GM19438 (cell line): ENCODE results near the gene JADE1.

Experiments
- ATAC-seq: cut with Tn5 transposase; IDR thresholded peaks from one replicate; pipeline ENCODE4 v1.9.1; 2021; ENCODE audit warnings: low read depth; ENCODE audit not compliant: unreplicated experiment

The JADE1 gene

DNA sequence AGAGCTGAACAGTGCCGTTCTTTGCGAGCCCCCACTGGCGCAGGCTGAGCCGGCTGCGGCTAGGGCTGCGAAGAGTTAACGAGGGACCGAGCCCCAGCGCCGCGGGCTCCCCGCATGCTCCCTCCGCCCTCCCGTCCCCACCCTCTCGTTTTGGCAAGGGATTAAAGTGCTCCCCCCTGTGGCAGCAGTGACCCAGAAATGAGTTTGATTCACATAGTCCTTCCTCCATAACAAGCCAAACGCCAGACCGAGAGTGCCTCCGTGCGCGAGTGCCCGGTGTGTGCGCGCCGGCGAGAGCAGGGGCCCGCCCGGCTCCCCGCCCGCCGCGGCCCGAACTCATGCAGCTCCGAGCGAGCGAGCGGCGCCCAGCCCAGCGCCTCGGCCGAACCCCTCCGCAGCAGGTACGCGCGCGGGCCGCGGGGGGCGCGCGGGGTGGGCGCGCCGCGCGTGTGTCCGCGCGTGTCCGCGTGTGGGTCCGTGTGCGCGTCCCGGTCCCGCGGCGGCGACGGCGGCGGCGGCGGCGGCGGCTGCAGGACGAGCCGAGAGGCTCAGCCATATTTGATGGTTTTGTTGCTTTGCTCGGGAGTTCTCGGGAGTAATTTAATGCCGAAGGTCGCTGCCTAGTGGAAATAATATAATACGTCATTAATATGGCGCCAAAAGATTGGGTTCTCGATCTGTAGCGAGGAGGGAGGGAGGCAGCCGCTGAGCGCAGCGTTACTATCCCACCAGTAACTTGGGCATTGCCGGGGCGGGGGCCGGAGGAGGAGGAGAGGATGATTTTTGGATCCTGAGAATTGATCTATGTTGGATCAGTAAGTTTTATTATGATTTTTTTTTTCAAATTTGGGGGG, at the start of gene JADE1:
Gene JADE1, plus strand, starts transcription at position 224 of the 854 bp plus-strand sequence. CDS start 22,059 bp downstream, outside the sequence.
- peak; percentile 39 for ATAC-seq

DNA sequence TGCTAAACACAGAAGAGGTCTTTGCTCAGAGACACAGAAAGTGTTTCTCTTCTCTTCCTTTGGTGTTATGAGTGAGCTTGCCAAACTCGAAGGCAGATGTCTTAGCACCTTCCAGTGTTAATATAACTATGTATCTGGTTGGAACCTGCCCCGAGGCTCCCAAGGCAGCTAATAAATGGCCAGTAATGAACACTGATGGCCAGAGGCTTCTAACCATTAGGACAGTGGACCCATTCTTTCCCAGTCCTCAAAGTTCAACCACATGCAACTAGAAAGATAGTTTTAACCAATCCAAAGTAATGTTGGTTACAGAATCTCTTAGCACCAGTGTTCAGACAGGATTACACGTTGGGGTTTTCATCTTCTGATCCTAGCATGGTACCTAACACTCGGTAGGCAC, 42.7 kb upstream of the JADE1 start:
- no peak for ATAC-seq

DNA sequence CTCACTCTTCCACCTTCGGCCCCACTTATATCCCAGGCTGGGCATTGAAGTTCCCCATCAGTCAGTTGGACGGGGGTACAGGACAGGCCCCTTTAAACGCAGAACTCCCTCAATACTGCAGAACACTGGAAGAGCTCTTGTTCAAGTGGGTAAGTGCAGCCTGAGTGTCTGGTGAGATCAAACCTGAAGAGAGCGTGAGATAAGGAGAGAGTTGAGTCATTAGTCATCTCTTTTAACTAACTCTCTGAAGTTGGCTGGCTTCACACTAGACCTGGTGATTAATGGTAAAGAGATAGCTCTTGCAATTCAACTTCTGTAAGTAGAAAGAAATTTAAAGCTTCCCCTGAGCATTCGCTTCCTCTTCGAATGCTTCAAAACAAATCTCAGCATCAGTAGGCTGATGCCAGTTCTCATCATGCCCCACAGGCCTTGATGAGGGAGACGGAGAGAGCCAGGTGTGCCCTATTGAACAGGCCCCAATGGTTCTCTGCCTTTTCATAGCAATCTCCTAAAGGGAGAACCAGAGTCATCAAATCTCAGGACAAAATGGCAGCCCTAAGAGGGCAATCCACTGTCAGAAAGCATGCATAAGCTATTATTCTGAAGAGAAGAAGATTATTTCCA, 41.0 kb upstream of the JADE1 start:
- no peak for ATAC-seq

DNA sequence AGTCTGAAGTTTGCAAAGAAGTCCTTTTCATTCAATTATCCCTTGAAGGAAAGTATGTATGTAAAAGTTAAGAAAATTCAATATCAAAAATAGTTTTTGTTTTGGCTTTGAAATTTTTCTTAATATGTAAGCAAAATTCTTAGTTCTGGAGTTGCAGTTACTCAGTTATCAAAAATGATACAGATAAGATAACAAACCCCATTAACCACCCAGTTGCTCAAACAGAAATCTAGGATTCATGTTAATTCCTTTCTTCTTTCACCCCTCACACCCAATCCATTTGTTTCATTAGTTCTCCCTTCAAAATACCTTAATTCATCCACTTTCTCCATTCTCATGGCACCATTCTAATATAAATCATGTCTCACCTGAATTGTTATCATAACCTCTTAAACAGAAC, 40.5 kb upstream of the JADE1 start:
- no peak for ATAC-seq

DNA sequence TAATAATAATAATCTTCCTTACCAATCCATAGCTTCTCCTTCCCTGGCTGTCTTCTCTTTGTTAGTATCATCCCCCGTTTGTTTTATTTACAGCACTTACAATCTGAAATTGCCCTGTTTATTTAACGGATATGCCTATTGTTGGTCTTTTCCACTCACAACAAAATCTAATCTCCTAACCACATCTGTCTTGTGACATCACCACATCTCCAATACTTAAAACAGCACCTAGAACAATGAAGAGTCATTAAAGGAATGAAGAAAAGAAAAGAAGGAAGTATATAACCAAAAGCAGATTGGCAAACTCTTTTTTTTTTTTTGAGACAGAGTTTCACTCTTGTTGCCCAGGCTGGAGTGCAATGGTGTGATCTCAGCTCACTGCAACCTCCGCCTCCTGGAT, 38.7 kb upstream of the JADE1 start:
- ATAC-seq = no peak

DNA sequence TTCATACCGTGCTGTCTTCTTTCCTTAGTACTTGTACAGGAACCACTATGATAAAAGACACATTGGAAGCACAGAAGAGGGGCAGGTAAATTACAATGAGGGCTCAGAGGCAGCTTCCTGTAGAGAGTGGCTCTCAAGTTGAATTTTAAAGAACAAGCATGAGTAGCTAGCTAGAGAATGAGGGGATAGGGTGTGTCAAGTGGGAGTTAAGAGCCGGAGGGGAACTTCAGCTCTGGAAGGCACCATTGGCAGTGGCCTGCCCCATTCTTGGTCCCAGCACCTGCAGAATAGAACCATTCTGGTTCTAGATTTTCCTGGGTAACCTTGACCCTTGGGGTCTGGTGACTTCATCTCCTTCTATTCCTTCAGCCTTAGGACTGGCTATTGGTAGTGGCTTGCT, 34.0 kb upstream of the JADE1 start:
- ATAC-seq = no peak

DNA sequence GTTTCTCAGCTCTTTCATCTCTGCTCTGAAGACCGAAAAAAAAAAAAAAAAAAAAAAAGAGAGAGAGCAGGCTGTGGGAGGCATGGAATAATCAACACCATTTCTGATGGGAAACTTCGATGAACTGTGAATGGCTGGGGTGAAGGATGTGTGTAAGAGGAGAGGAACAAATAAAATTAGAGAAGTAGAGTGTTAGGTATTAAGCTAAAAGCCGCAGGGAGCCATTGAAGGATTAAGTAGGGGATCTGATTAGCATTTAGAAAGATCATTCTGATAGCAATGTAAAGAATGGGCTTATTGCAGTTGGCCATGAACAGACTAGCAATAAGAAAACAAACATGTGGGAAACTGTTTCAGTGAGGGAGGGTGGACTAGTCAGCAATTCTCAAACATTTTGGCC, 33.6 kb upstream of the JADE1 start:
- ATAC-seq = no peak

DNA sequence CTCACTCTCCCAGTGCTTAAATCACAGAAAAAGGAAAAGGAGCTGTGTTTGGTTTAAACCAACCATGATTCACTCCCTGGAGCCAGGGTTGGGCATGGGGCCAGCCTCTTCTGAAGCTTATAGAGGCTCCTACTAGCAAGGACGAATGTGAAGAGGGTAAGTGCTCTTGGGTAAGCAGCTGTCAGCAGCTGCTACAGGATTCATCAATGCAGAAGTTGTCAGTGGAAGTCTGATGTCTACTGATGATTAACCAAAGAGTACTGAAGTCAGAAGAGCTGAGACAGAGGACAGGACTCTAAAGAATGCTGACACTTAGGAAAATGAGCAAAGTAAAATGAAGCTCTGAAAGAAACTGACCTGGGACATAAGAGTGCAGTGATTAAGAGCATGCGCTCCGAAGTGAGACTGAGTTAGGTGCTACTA, 32.7 kb upstream of the JADE1 start:
- ATAC-seq = no peak

DNA sequence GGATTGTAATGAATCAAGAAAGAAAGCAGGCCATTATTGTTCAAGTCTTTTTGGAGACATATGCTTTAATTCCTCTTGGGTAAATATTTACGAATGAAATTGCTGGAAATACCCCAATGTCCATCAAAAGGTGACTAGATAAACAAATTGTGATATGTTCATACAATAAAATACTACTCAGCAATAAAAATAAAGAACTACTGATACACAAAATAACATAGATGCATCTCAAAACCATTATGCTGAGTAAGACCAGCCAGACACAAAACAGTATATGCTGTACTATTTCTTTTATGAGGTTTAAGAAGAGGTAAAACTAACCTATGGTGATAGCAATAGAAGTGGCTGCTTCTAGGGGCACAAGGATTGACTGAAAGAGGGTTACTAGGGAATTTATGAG, 28.8 kb upstream of the JADE1 start:
- ATAC-seq = no peak

DNA sequence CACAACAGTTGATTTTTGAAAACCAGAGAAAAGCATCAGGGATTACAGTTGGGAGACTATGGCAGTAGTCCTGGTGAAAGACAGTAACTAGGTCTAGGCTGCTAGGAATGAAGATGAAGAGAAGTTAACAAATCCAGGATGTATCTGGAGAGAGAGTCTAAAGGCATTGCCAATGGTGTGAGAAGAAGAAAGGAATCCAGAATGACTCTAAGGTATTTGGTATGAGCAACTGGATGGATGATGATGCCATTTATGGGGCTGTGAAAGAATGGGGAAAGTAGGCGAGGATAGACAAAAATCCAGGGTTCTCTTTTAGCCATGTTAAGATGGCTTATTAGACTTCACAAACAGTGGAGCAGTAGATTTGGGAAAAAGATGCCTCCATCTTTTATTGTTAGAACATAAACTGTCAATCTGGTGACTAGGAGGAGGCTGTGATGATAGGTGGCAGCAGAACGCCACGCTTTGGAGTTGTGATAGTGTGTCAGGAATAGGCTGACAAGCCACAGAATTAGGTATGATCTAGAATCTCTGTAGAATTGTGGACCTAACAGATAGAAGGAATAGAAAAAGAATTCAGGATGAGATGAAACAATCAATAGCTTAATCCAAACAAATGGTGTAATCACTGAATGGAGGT, 27.3 kb upstream of the JADE1 start:
- no peak for ATAC-seq

DNA sequence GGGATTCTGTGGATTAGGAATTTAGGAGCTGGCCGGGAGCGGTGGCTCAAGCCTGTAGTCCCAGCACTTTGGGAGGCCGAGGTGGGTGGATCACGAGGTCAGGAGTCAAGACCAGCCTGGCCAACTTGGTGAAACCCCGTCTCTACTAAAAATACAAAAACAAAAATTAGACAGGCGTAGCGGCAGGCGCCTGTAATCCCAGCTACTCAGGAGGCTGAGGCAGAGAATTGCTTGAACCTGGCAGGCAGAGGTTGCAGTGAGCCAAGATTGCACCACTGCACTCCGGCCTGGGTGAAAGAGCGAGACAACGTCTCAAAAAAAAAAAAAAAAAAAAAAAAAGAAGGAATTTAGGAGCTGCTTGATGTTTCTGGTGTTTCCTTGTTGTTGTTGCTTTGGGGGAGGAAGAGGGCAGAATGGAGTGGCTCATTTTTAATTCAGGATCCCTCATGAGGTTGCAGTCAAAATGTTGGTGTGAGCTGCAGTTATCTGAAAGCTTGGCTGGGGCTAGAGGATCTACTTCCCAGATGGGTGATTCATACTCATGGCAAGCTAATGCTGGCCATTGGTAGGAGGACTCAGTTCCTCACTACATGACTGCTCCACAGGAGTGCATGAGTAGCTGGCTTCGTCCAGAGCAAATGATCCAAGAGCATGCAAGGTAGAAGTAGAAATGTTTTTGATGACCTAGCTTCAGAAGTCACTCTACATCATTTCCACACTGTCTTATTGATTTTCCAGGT, 26.5 kb upstream of the JADE1 start:
- no peak for ATAC-seq

DNA sequence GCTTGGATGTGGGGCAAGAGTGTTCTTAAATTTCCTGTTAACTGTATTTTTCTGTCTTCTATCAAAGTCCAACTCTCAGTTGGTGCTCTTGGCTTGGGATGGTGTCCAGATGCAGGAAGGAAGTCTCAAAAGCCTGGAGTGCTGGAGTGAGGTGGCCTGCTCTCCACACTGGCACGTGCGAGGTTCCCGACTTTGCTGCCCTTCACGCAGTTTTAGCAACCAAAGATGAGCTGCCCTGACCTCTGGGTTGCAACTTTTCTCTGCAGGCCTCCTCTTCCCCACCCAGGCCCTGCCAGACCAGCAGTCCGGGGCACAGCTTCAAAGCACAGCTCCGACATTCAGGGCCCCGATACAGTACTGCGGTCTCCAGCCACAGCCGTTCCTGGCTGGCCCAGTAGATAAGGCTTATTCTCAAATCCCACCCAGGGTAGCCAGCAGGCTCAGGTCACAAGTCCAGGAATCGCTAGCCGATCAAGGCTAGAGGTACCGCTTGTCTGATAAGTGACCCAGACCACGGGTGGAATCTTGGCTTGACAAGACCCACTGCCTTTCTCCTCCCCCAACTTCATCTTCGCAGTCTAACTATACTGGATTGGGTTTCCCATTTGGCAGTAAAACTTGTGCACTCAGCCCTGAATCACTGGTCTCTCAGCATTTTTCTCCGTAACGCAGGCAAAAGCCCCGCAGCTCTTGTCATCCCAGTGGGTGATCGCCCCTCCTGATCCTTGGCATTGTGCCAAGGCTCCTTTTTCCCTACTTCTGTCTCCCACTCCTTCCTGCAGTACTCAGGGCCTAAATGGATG, 21.8 kb upstream of the JADE1 start:
- ATAC-seq = no peak

DNA sequence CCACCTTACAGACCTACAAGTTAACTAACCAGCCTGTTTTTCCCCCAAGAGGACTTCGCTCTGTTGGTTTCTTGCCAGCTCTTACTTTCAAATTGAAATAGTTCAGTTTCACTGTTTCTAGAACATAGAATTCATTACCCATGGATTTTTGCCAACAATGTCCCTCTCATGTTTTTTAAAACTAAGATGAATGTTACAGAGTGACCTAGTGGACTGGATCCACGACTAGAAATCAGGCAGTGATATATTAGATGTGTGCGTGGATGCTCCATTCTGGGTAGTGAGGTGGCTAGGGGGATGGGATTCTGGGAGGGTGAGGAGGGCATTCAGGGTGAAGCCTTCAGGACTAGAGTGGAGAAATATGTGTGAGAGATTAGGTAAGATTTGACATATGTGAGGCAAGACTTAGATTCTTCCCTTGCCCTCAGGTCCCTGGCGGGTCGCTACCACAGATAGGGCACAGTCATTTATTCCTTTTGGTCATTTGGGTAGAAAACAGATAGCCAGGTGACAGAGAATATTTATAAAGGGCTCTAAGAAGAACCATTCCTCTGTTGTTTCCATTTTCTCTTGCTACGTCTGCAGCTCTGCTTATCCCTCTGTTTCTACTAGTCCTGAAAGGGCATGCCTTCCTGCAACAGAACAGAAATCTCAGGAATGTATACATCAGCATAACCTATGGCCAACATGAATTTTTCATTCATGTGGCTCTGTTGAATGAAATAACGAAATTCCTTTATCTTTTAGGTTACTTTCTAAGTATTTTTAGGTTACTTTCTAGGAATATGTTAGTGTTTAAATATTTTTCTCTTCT, 15.4 kb upstream of the JADE1 start:
- ATAC-seq = no peak

DNA sequence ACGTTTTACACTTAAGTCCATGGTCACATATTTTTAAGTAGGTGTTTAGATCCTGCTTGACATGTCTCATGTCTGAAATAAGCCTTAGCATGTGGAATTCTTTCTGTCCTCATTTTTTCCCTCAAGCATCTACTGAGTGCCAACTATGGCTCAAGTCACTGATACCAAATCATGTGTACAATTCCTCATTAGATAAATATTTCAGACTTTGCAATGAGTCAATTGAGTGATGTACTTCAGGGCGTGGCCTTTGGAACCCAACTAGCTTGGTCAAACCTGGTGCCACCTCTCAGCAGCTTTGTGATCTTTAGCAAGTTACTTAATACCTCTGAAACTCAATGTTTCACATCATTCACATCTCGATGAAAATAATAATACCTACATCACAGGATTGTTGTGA, 12.6 kb upstream of the JADE1 start:
- ATAC-seq = no peak

DNA sequence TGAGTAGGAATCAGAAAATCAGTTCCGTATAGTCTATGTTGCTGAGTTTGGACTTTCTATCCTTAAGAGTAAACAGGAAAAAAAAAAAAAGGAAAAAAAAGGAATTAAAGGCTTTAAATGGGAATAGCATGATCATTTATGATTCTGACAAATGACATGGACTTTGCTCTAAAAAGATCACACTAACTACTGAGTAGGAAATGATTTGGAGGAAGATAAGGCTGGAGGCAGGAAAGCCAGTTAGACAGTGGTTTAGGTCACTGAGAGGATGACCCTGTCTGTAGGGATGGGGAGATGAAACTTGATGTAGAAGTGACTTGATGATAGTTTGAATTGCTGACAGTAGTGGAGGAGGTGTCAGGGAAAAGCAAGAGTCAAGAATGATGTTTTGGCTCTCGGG, 9.2 kb upstream of the JADE1 start:
- ATAC-seq = no peak

DNA sequence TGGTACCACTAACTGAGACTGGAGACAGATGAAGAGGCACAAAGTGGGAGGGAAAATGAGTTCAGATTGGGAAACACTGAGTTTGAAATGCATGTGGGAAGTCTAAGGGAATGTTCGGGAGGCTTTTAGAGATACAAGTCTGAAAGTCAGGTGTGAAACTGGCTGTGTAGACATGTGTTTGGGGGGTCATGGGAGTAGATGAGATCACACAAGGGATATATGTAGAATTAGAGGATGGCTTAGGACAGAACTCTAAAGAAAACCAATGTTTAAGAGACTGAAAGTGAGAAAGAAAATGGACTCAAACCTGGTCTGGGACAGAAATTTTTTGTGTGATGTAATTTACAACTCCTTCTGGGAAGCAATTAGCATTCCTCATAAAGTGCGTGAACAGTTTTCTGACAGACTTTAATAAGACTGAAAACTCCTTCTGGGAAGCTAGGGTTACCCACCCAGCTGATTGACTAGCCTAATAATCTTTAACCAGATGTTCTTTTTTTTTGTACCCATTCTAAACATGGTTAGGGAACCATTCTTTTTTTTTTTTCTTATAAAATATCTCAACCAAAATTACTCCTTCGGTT, 8.7 kb upstream of the JADE1 start:
- ATAC-seq = no peak

DNA sequence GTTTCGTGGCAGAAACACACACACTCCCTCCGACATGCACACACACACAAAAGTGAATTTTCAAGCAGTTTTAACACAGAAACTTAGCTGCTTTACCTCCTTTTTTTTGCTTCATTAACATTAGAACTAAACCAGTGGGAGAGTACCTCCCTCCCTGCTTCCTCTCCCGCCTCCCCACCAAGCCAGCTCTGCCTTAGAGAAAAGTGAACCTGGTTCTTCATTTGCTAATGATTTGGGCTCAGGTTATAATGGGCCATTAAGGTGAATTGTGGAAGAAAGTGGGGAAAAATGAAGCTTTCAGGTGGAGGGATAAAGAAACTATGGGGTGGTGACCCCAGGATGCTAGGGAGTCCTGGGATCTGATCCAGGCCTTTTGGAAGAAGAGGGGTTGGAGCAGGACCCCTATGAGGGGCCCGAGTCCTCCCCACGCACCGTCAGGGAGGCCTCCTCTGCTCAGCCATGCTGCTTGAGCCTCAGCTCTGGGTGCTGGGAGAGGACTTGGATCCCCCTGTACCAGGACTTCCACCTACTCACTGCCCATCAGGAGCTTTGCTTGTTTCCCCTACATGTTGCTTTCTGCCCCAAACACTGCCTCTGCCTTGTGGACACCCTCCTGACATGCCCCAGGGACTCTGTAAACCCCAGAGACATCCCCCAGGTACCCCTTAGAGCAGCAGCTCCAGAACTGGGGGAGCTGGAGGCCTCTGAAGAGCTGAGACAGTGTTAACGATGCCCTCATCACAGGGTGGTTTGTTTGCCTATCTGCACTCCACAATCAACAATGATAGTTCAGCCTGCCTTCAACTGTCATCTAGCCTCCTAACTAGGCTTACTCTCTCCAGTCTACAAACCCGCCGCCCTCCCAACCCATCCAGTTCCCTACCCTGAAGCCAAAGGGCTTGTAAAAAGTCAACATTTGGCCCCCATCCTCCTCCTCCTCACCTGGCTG, 6.5 kb upstream of the JADE1 start:
- ATAC-seq = no peak

DNA sequence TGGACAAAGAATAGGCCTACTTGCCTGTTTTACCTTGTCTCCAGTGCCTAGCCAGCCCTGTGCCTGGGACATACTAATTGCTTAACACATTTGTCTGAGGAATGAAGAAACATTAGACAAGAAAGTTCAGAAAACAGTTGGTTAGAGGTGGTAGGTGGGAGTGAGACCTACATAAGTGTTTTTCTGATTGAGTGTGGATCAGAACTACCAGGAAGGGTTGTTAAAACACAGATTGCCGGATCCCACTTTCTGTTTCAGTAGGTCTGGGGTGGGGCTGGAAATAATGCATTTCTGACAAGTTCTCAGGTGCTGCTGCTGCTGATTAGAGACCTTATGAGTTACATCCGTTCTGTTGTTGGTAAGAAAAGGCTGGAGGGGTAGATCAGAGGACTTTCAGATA, 5.7 kb upstream of the JADE1 start:
- no peak for ATAC-seq
